ENCODE measurements around the gene CDK13.

DNA sequence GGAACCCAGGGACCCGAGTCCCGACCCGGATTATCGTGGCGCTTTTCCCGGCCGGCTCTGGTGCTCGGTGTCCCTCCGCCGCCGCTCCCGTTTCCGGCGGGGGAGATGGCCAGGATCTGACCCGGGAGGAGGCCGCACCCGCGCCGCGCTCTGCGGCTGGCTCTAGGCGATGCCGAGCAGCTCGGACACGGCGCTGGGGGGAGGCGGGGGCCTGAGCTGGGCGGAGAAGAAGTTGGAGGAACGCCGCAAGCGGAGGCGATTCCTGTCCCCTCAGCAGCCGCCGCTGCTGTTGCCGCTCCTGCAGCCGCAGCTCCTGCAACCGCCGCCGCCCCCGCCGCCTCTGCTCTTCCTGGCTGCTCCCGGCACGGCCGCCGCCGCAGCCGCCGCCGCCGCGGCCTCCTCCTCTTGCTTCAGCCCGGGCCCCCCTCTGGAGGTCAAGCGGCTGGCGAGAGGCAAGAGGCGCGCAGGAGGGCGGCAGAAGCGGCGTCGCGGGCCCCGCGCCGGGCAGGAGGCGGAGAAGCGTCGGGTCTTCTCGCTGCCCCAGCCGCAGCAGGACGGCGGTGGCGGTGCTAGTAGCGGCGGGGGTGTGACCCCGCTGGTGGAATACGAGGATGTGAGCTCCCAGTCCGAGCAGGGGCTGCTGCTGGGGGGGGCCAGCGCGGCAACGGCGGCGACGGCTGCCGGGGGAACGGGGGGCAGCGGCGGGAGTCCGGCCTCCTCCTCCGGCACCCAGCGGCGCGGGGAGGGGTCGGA is 593 bp downstream of the CDK13 start:
- no peak for TF ChIP-seq POLR2A (IDR thresholded peaks at IDR 0.05; ENCODE audit: low read length)
- no peak for TF ChIP-seq GATA1 (IDR thresholded peaks at IDR 0.05; ENCODE audit: low read depth, low read length)
